ENCODE data around the gene SNX10. TPM values are rescaled to one million over a fixed set of nuclear protein-coding genes. Genes with fewer than 3 reads are reported as not detected.

Gene SNX10
- total RNA-seq, 4 donors from 2014 or later: 1.9 to 6.9 (median 4.0) TPM

GRCh38 chr7:26321435-26321834 is 29.8 kb downstream of the SNX10 start:
- 17 to 38% methylated on average over 1 of the region's 1 CpG for WGBS, 2 donors (ENCODE audit: low coverage in 1 of 2)
- no peak for ATAC-seq
- no peak overlapping the region for H3K27ac ChIP-seq
- no peaks in the 10 kb centered on the region for H3K9me3 ChIP-seq
- no peaks in the 10 kb centered on the region for H3K4me1 ChIP-seq
- no peak overlapping the region for H3K4me3 ChIP-seq
- H3K36me3 ChIP-seq: no peaks in the 10 kb centered on the region
- no peaks in the 10 kb centered on the region for H3K27me3 ChIP-seq
- no peak for TF ChIP-seq POLR2A (IDR thresholded peaks at IDR 0.05)
- no peak for TF ChIP-seq EP300 (IDR thresholded peaks at IDR 0.05)
- no peak for TF ChIP-seq POLR2AphosphoS5 (IDR thresholded peaks at IDR 0.05)
- no peak for TF ChIP-seq CTCF (IDR thresholded peaks at IDR 0.05)

GRCh38 chr7:26326211-26326610 is 34.5 kb downstream of the SNX10 start:
- Histone ChIP-seq H3K27ac (no peak overlapping the region), H3K9me3 (no peaks in the 10 kb centered on the region), H3K4me3 (no peak overlapping the region), H3K27me3 (no peaks in the 10 kb centered on the region), H3K36me3 (no peaks in the 10 kb centered on the region), H3K4me1 (no peaks in the 10 kb centered on the region)
- 65 to 71% methylated on average over 3 of the region's 3 CpGs for WGBS, 2 donors (ENCODE audit: low coverage in 1 of 2)
- TF ChIP-seq EP300 (IDR thresholded peaks at IDR 0.05) (no peak), CTCF (IDR thresholded peaks at IDR 0.05) (no peak), POLR2A (IDR thresholded peaks at IDR 0.05) (no peak), POLR2AphosphoS5 (IDR thresholded peaks at IDR 0.05) (no peak)
- no peak for ATAC-seq

- no peak overlapping the region for H3K27ac ChIP-seq
- H3K4me3 ChIP-seq: no peak overlapping the region
- H3K36me3 ChIP-seq: no peaks in the 10 kb centered on the region
- no peak for TF ChIP-seq EP300 (IDR thresholded peaks at IDR 0.05)
- TF ChIP-seq POLR2A (IDR thresholded peaks at IDR 0.05): no peak
- TF ChIP-seq CTCF (IDR thresholded peaks at IDR 0.05): no peak
- no peak for TF ChIP-seq POLR2AphosphoS5 (IDR thresholded peaks at IDR 0.05)
- no peaks in the 10 kb centered on the region for H3K27me3 ChIP-seq
- no peaks in the 10 kb centered on the region for H3K4me1 ChIP-seq
- no peak for ATAC-seq
- H3K9me3 ChIP-seq: peaks cover 0 to 14% (median 0%) of the 10 kb centered on the region in 3 donors
- WGBS, 2 donors (ENCODE audit: low coverage in 1 of 2): 92 to 93% methylated on average over 4 to 7 of the region's 7 CpGs
Measured at GRCh38 chr7:26328498-26329390, 37.1 kb downstream of the SNX10 start.

- H3K4me3 ChIP-seq: no peak overlapping the region
- H3K27me3 ChIP-seq: no peaks in the 10 kb centered on the region
- H3K27ac ChIP-seq: no peak overlapping the region
- 79 to 97% methylated on average over 5 to 6 of the region's 13 CpGs for WGBS, 2 donors (ENCODE audit: low coverage in 1 of 2)
- no peaks in the 10 kb centered on the region for H3K36me3 ChIP-seq
- no peaks in the 10 kb centered on the region for H3K4me1 ChIP-seq
- peaks cover 0 to 14% (median 0%) of the 10 kb centered on the region in 3 donors for H3K9me3 ChIP-seq
- no peak for TF ChIP-seq POLR2A (IDR thresholded peaks at IDR 0.05)
- no peak for TF ChIP-seq CTCF (IDR thresholded peaks at IDR 0.05)
- ATAC-seq: no peak
Measured at GRCh38 chr7:26329520-26330255, 38.0 kb downstream of the SNX10 start.
